SK-N-MC (cell line): Measurements from ENCODE around the gene NPIPA3.
"Not testable (repeated sequence)": the region's sequence is repeated elsewhere in the genome, so short reads cannot be mapped to it uniquely, and the experiment has no call there.

ENCODE experiments used
- EZH2 ChIP-seq: fragments of 200-600 bp; sonication (generic); IDR thresholded peaks from one replicate; pipeline ENCODE4 v1.6.1; 2017; ENCODE audit warnings: antibody characterized with exemption
- FOXP2 ChIP-seq: optimal IDR thresholded peaks from 2 replicates; pipeline ENCODE3; 2011; ENCODE audit warnings: mild to moderate bottlenecking, moderate library complexity; ENCODE audit not compliant: insufficient read depth; ENCODE audit errors: extremely low read length, control extremely low read depth
- POLR2AphosphoS5 ChIP-seq: IDR thresholded peaks from 2 replicates; pipeline ENCODE4 v1.6.1; 2012; ENCODE audit warnings: mild to moderate bottlenecking, low read depth, low read length, borderline replicate concordance

- TF ChIP-seq POLR2AphosphoS5, EZH2, FOXP2: not testable (repeated sequence)
Measured at GRCh38 chr16:14773654-14774053, 70.4 kb downstream of the NPIPA3 start.
